HepG2 (cell line): ENCODE data around the gene OSCP1. TPM values are rescaled to one million over a fixed set of nuclear protein-coding genes. Genes with fewer than 3 reads are reported as not detected.

Experiments used
- AGO2 ChIP-seq: fragments of 200-400 bp; formaldehyde crosslinking; optimal IDR thresholded peaks from 2 replicates; pipeline ENCODE3; 2017; ENCODE audit warnings: mild to moderate bottlenecking, low read depth, low read length, moderate library complexity
- ETV5 ChIP-seq: IDR thresholded peaks from 2 replicates; pipeline ENCODE4 v1.6.1; 2018; ENCODE audit warnings: missing biosample characterization, missing genetic modification reagents, inconsistent platforms, borderline replicate concordance
- HNRNPK ChIP-seq: fragments of 200-400 bp; formaldehyde crosslinking; IDR thresholded peaks from 2 replicates; pipeline ENCODE4 v1.6.1; 2018; ENCODE audit warnings: low read length, low read depth, moderate library complexity, mild to moderate bottlenecking; ENCODE audit not compliant: poor library complexity, severe bottlenecking
- KDM5B ChIP-seq: sonication (generic); formaldehyde crosslinking; IDR thresholded peaks from 2 replicates; pipeline ENCODE4 v1.4.0; 2020; ENCODE audit warnings: missing genetic modification reagents, mild to moderate bottlenecking, borderline replicate concordance
- NFE2L1 ChIP-seq: sonication (generic); formaldehyde crosslinking; IDR thresholded peaks from 2 replicates; pipeline ENCODE4 v1.4.0; 2020; ENCODE audit warnings: missing genetic modification reagents, mild to moderate bottlenecking, borderline replicate concordance
- PAWR ChIP-seq: sonication (generic); formaldehyde crosslinking; IDR thresholded peaks from 2 replicates; pipeline ENCODE4 v1.4.0; 2020; ENCODE audit warnings: missing genetic modification reagents, mild to moderate bottlenecking, borderline replicate concordance
- RFX5 ChIP-seq: IDR thresholded peaks from 2 replicates; pipeline ENCODE4 v1.6.1; 2011; ENCODE audit warnings: low read depth, low read length, improper control_type of control experiment
- SRSF1 ChIP-seq: fragments of 200-400 bp; formaldehyde crosslinking; optimal IDR thresholded peaks from 2 replicates; pipeline ENCODE3; 2017; ENCODE audit warnings: mild to moderate bottlenecking, low read depth, low read length, moderate library complexity
- TBX3 ChIP-seq: fragments of 450-650 bp; IDR thresholded peaks from 2 replicates; pipeline ENCODE4 v1.6.1; 2017; ENCODE audit warnings: antibody characterized with exemption, mild to moderate bottlenecking, inconsistent platforms, borderline replicate concordance
- TEAD2 ChIP-seq: sonication (generic); formaldehyde crosslinking; IDR thresholded peaks from 2 replicates; pipeline ENCODE4 v1.9.0; 2021; ENCODE audit warnings: missing genetic modification reagents
- ZBTB34 ChIP-seq: sonication (generic); formaldehyde crosslinking; IDR thresholded peaks from 2 replicates; pipeline ENCODE4 v1.8.0; 2022; ENCODE audit warnings: mild to moderate bottlenecking, missing genetic modification reagents
- ZBTB38 ChIP-seq: sonication (generic); formaldehyde crosslinking; IDR thresholded peaks from 2 replicates; pipeline ENCODE4 v1.5.1; 2020; ENCODE audit warnings: mild to moderate bottlenecking, missing genetic modification reagents
- ZMYM4 ChIP-seq: sonication (generic); formaldehyde crosslinking; IDR thresholded peaks from 2 replicates; pipeline ENCODE4 v1.8.1; 2023; ENCODE audit warnings: mild to moderate bottlenecking, missing genetic modification reagents
- ZNF280D ChIP-seq: sonication (generic); formaldehyde crosslinking; IDR thresholded peaks from 2 replicates; pipeline ENCODE4 v1.5.1; 2020; ENCODE audit warnings: mild to moderate bottlenecking, missing genetic modification reagents
- ZNF296 ChIP-seq: sonication (generic); formaldehyde crosslinking; conservative IDR thresholded peaks from 2 replicates; pipeline ENCODE4 v1.5.0; 2020; ENCODE audit warnings: mild to moderate bottlenecking, missing genetic modification reagents
- ZNF576 ChIP-seq: sonication (generic); formaldehyde crosslinking; IDR thresholded peaks from 2 replicates; pipeline ENCODE4 v1.4.0; 2020; ENCODE audit warnings: mild to moderate bottlenecking, missing genetic modification reagents
- ZNF687 ChIP-seq: sonication (generic); formaldehyde crosslinking; IDR thresholded peaks from 2 replicates; pipeline ENCODE4 v1.5.1; 2020; ENCODE audit warnings: mild to moderate bottlenecking, missing genetic modification reagents, moderate library complexity
- ZNF75D ChIP-seq: sonication (generic); formaldehyde crosslinking; IDR thresholded peaks from 2 replicates; pipeline ENCODE4 v1.8.1; 2023; ENCODE audit warnings: missing genetic modification reagents, mild to moderate bottlenecking, borderline replicate concordance
- ZNF891 ChIP-seq: sonication (generic); formaldehyde crosslinking; IDR thresholded peaks from 2 replicates; pipeline ENCODE4 v1.5.0; 2020; ENCODE audit warnings: mild to moderate bottlenecking, missing genetic modification reagents
- polyA plus RNA-seq, 8 experiments: library from polyadenylated mRNA; depleted of rRNA in 3 of 8; stranded (reverse) in 7 of 8; unstranded in 1 of 8; fragments of >200 nt; fragmentation: Illumina TruSeq in 4 of 8; extraction: Trizol in 4 of 8; gene quantifications; 2 replicates each; pipeline versions ENCODE4 v1.2.1 to v1.2.3, GENCODE V29; 2011 to 2016; ENCODE audit warnings: low read depth in 4 of 8, missing spikeins in 1 of 8, mixed read lengths in 1 of 8; ENCODE audit not compliant: insufficient read depth in 1 of 8
- total RNA-seq, 5 experiments: library from RNA; depleted of rRNA; stranded (reverse); fragments of >200 nt; fragmentation: Illumina TruSeq; extraction: Trizol; gene quantifications; 2 replicates each; pipeline ENCODE4 v1.2.3, GENCODE V29; 2016; ENCODE audit warnings: low read depth in 1 of 5

Gene OSCP1
- total and polyA plus RNA-seq, 2 of the 13 experiments (the other 11 are each of a cell fraction or from before 2014, with no cell fraction given) = 0.60 to 0.84 TPM

GRCh38 chr1:36401602-36402503 is 48.4 kb downstream of the OSCP1 start (continued):
- TF ChIP-seq AGO2 = no peak
- no peak for TF ChIP-seq ZNF296 (CRISPR knock-in tag)
- peak; percentile 70 for TF ChIP-seq ZNF891
- no peak for TF ChIP-seq ZBTB34 (CRISPR knock-in tag)
- no peak for TF ChIP-seq TEAD2 (CRISPR knock-in tag)
- no peak for TF ChIP-seq HNRNPK
- no peak for TF ChIP-seq NFE2L1 (CRISPR knock-in tag)
- no peak for TF ChIP-seq ZNF576 (CRISPR knock-in tag)
- TF ChIP-seq ETV5 (CRISPR knock-in tag) = no peak
- peak; percentile 13; the same call in 1 of the 2 replicates for TF ChIP-seq KDM5B
- TF ChIP-seq ZNF687 (CRISPR knock-in tag) = peak; percentile 22; the same call in 1 of the 2 replicates
- TF ChIP-seq ZNF75D = no peak
- no peak for TF ChIP-seq ZNF280D (CRISPR knock-in tag)
- no peak for TF ChIP-seq ZBTB38 (CRISPR knock-in tag)
- TF ChIP-seq PAWR (CRISPR knock-in tag) = no peak
- no peak for TF ChIP-seq RFX5
- 0 out of 2 replicates have a peak, but pooled peaks have one; percentile 2 for TF ChIP-seq ZMYM4 (CRISPR knock-in tag)
- TF ChIP-seq TBX3 = no peak
- peak; percentile 9 for TF ChIP-seq SRSF1
